Panc1 (cell line): Measurements from ENCODE around the gene NCK2. TPM values are rescaled to one million over a fixed set of nuclear protein-coding genes. Genes with fewer than 3 reads are reported as not detected.
A peak's percentile ranks its signal among the peaks of the same experiment; 100 is the strongest.

ENCODE experiments used
- ATAC-seq: fragments of 200-7000 bp; cut with Tn5 transposase; 2 replicates; pipeline ENCODE4 v1.9.1; 2020; ENCODE audit warnings: mild to moderate bottlenecking, moderate library complexity
- BruUV-seq: library from RNA; stranded (reverse); fragments of 400-500 nt; replicated peaks from 2 replicates; lab custom pipeline; 2021; lab: Mats Ljungman, UMichigan
- CTCF ChIA-PET: fragments of 300-600 bp; sonication (Branson Sonifier 250); formaldehyde crosslinking; loops from one replicate; lab custom pipeline; 2022; ENCODE audit warnings: antibody characterized with exemption; lab: Charles Lee
- POLR2A ChIA-PET: fragments of 300-600 bp; sonication (Branson Sonifier 250); formaldehyde crosslinking; loops from one replicate; lab custom pipeline; 2022; ENCODE audit warnings: antibody characterized with exemption; lab: Charles Lee
- DNase-seq: peaks from one replicate; pipeline ENCODE4 v3.0.0-alpha.2; 2010; ENCODE audit warnings: low read depth, low spot score
- H3K27ac ChIP-seq: 2 replicates; pipeline ENCODE4 v1.5.1; 2011; ENCODE audit warnings: mild to moderate bottlenecking, low read length, inconsistent platforms
- H3K27me3 ChIP-seq: fragments of 200-500 bp; sonication (Bioruptor generic); 2 replicates; pipeline ENCODE4 v1.6.0; 2014; ENCODE audit warnings: low read length, inconsistent platforms; ENCODE audit not compliant: control insufficient read depth, insufficient read depth
- H3K36me3 ChIP-seq: fragments of 200-500 bp; sonication (Bioruptor generic); 2 replicates; pipeline ENCODE4 v1.5.1; 2014; ENCODE audit warnings: inconsistent platforms, mild to moderate bottlenecking, low read length, moderate library complexity; ENCODE audit not compliant: control insufficient read depth, insufficient read depth
- H3K4me1 ChIP-seq: 2 replicates; pipeline ENCODE4 v1.5.1; 2011; ENCODE audit warnings: inconsistent platforms, mild to moderate bottlenecking, low read length, moderate library complexity; ENCODE audit not compliant: control insufficient read depth, insufficient read depth
- H3K4me3 ChIP-seq, 2 experiments: 2 replicates each; pipeline ENCODE4 v1.5.1; 2011 to 2012; ENCODE audit warnings: low read depth in 2 of 2, low read length in 2 of 2, mild to moderate bottlenecking in 2 of 2, inconsistent platforms in 1 of 2, moderate library complexity in 1 of 2
- H3K9me3 ChIP-seq: fragments of 200-500 bp; sonication (Bioruptor generic); 2 replicates; pipeline ENCODE4 v1.5.1; 2014; ENCODE audit warnings: low read depth, mild to moderate bottlenecking, inconsistent platforms, low read length, moderate library complexity; ENCODE audit not compliant: control insufficient read depth, insufficient read depth
- CTCF ChIP-seq: fragments of 450-650 bp; IDR thresholded peaks from 2 replicates; pipeline ENCODE4 v1.5.1; 2017; ENCODE audit warnings: mild to moderate bottlenecking
- POLR2AphosphoS5 ChIP-seq: IDR thresholded peaks from 2 replicates; pipeline ENCODE4 v1.6.1; 2012; ENCODE audit warnings: mild to moderate bottlenecking, low read depth, low read length, moderate library complexity
- REST ChIP-seq, 2 experiments: IDR thresholded peaks; 2 replicates each; pipeline ENCODE4 v1.6.1; 2011 to 2012; ENCODE audit warnings: low read depth in 2 of 2, control low read depth in 1 of 2, low read length in 1 of 2, mild to moderate bottlenecking in 1 of 2, moderate library complexity in 1 of 2; ENCODE audit not compliant: insufficient read depth in 1 of 2
- SIN3A ChIP-seq: IDR thresholded peaks from 2 replicates; pipeline ENCODE4 v1.6.1; 2012; ENCODE audit warnings: low read depth, mild to moderate bottlenecking, low read length, moderate library complexity, borderline replicate concordance; ENCODE audit not compliant: insufficient read depth
- TCF7L2 ChIP-seq: IDR thresholded peaks from 2 replicates; pipeline ENCODE4 v1.6.1; 2011; ENCODE audit warnings: mild to moderate bottlenecking, low read depth, low read length, inconsistent platforms
- in situ Hi-C: cut with HindIII; loops from 2 replicates; pipeline ENCODE4 v1.10.0; 2016; ENCODE audit warnings: low sequenced_read_pairs, low pct_unique_long_range_greater_than_20kb
- intact Hi-C: fragments of 100-400 bp; cut with micrococcal nuclease; formaldehyde crosslinking; loops from one replicate; pipeline ENCODE4 v1.10.0; 2022; ENCODE audit not compliant: unreplicated experiment
- total RNA-seq: library from RNA; stranded (reverse); gene quantifications from one replicate; pipeline ENCODE4 v1.2.1, GENCODE V29; 2021; ENCODE audit not compliant: unreplicated experiment

Gene NCK2
- total RNA-seq, 1 experiment from 2014 or later = 60.7 TPM

DNA sequence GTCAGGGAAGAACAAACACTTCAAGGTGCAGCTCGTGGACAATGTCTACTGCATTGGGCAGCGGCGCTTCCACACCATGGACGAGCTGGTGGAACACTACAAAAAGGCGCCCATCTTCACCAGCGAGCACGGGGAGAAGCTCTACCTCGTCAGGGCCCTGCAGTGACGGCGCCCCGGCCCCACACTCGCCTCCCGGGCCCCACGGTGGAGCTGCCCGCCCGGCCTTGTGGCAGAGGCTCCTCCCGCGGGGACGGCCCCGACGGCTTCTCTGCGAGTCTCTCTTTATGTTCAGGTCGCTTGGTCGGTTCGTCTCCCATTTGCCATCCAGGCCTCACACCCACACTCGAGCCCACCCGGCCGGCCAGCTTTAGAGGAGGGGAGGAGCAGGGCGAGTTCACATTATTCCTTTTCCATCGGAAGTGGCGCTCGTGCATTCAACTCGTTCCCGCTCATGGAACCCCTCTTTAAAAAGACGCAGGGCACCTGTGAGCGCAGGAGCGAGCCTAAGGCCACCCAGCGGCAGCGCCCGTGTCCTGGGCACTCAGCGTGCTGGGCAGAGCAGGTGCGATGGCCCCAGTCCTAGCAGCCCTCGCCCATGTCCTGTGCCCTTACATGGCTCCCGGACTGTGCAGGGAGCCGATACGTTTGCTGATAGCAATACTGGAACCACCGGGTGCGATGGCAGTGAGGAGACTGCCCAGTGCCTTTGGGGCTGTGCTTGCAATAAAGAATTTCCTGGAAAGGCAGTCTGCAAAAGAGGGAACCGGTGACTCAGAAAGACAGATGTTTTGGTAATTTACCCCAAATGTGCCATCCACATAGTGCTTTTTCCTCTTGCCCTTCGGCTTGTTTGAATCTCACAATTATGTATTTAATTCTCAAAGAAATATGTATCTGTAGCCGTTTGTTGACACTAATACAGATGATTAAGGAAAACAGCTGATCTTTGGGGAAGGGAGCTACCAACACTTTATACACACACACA is 148.6 kb downstream of the NCK2 start:
- in situ Hi-C loops (no loop called here), intact Hi-C loops (no loop called here)
- TF ChIP-seq SIN3A (no peak), POLR2AphosphoS5 (no peak), CTCF (no peak), REST (IDR thresholded peaks at IDR 0.05; ENCODE audit: insufficient read depth in 1 of 2, low read depth in 2 of 2, low read length in 1 of 2) (no peak), TCF7L2 (no peak)
- DNase-seq (no peak), ATAC-seq (no peak)
- no peaks in the 10 kb centered on the region for H3K36me3 ChIP-seq
- CTCF ChIA-PET = no interaction called here
- no peak overlapping the region for H3K27ac ChIP-seq
- POLR2A ChIA-PET = no interaction called here
- H3K9me3 ChIP-seq = no peaks in the 10 kb centered on the region
- H3K4me1 ChIP-seq = no peaks in the 10 kb centered on the region
- BruUV-seq = TSS peak; percentile 78
- no peak overlapping the region for H3K4me3 ChIP-seq
- no peaks in the 10 kb centered on the region for H3K27me3 ChIP-seq

DNA sequence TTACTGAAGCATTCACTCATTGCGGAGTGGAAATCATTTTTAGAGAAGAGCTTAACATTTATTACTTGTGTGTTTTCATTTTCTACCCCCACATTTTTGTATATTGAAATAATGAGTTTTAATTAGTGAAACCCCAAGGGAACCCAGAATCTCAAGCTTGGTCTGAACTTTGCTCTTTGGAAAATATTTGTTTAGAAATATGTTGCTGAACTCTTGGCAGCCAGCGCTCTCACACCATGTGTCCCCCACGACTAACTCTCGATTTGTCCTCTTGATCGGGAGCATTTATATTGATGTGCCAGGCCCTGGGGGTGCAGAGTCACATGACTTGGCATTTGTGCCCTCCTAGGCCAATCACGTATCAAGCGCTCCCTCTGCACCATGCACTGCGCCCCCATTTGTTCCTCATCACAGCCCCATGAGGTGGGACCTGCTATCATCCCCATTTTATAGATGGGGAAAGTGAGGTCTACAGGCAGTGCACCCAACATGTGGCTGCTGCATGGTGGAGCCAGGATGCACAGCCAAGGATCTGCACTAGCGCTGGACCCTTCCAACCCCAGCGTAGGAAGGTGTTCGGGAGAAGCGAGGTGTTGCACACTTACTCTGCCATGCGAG is 149.7 kb downstream of the NCK2 start:
- Histone ChIP-seq H3K36me3 (no peaks in the 10 kb centered on the region), H3K4me3 (no peak overlapping the region), H3K9me3 (no peaks in the 10 kb centered on the region), H3K27ac (no peak overlapping the region), H3K4me1 (no peaks in the 10 kb centered on the region), H3K27me3 (no peaks in the 10 kb centered on the region)
- DNase-seq (no peak), ATAC-seq (no peak)
- CTCF ChIA-PET = no interaction called here
- no TSS peak for BruUV-seq
- POLR2A ChIA-PET = no interaction called here
- TF ChIP-seq SIN3A (no peak), POLR2AphosphoS5 (no peak), REST (IDR thresholded peaks at IDR 0.05; ENCODE audit: insufficient read depth in 1 of 2, low read depth in 2 of 2, low read length in 1 of 2) (no peak), CTCF (no peak), TCF7L2 (no peak)
- intact Hi-C loops = no loop called here
- in situ Hi-C loops = no loop called here
